Mucosa of descending colon (tissue), 3 donors: Measurements from ENCODE around the gene ZXDC. TPM values are rescaled to one million over a fixed set of nuclear protein-coding genes. Genes with fewer than 3 reads are reported as not detected.

Experiments used
- ATAC-seq: fragments of 200-7000 bp; cut with Tn5 transposase; one replicate; pipeline ENCODE4 v1.9.1; 2020; ENCODE audit warnings: mild to moderate bottlenecking, moderate library complexity
- DNase-seq, 3 donors: peaks; one replicate each; pipeline ENCODE4 v3.0.0-alpha.2; 2020
- H3K36me3 ChIP-seq: fragments of 200-600 bp; one replicate; pipeline ENCODE4 v1.8.0; 2021; ENCODE audit warnings: low read depth, mild to moderate bottlenecking
- H3K4me1 ChIP-seq: fragments of 200-600 bp; one replicate; pipeline ENCODE4 v1.8.0; 2021; ENCODE audit warnings: low read depth, mild to moderate bottlenecking
- H3K4me3 ChIP-seq: fragments of 200-600 bp; one replicate; pipeline ENCODE4 v1.8.0; 2021; ENCODE audit warnings: mild to moderate bottlenecking
- H3K9me3 ChIP-seq: fragments of 200-600 bp; one replicate; pipeline ENCODE4 v1.8.0; 2021; ENCODE audit warnings: mild to moderate bottlenecking
- intact Hi-C, 2 donors: fragments of 100-400 bp; cut with DNase I in 1 of 2; cut with micrococcal nuclease in 1 of 2; formaldehyde crosslinking; loops; one replicate each; pipeline versions ENCODE4 v1.11.0 to v1.11.1; 2022; cut with DNase I, micrococcal nuclease
- total RNA-seq, 3 donors: library from RNA; stranded (reverse); fragmentation: NEBNext Ultra II Directional in 2 of 3; extraction: Animal tissue kit (Norgen Biotek cat#: 25700) in 2 of 3; gene quantifications; one replicate each; pipeline versions ENCODE4 v1.2.1 to v1.2.4, GENCODE V29; 2021 to 2023
- TF ChIP-seq, protein P1 (sequence below): fragments of 200-600 bp; IDR thresholded peaks from one replicate; pipeline ENCODE4 v1.8.0; 2022; ENCODE audit warnings: antibody characterized with exemption, mild to moderate bottlenecking
- donor health status: DM: no; HTN: no; CAD: no; lungs with moderate emphysema.
- donor health status: DM: no; HTN: no; CAD: no.
- donor health status: DM: no; HTN: yes; CAD: no.

ZXDC gene
- total RNA-seq, 3 donors from 2014 or later: 28.7 to 39.4 (median 37.7) TPM

DNA sequence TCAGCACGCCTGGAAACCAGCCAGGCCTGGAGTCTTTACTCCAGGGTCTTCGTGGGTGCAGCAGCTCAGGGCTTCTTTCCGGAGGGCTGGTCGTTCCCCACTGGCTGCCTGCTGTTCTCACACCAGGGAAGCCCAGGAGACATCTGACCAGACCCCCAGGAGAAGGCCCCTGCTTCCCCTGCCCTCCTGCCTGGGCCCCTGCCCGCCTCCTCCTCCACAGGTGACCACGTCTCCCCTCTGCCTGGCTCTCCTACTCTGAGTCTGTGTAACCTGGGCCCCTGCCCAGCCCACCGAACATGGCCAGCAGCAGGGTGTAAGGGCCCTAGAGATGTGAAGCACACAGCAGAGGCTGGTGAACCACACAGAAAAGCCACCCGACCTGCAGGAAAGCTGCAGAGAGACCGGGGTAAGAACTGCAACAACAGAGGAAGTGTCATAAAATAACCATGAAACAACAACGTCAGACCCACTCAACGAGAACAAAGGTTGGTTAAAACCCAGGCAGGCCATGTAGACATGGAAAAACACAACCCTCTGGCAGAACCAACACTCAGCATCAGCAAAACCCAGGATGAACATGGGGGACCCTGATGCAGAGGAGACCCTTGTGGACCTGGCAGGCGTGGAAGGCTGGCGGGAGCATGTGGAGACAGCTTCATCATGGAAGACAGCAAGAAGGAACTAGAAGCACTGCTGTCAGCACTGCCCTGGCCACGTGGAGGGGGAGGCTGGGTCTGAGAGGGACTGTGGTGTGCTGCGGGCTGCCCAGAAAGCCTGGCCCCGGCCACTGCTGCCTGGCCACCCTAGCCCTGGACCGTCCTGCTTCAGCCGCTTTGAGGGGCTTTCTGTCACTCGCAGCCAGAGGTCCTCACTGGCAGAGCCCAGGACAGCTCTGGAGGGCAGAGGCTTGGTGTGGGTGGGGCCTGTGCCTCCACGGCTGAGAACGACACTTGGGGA, 21.5 kb upstream of the ZXDC start:
- H3K36me3 ChIP-seq: no peaks in the 10 kb centered on the region
- ATAC-seq (no peak), DNase-seq (no peak)
- H3K4me3 ChIP-seq: no peak overlapping the region
- H3K9me3 ChIP-seq: no peaks in the 10 kb centered on the region
- intact Hi-C loops: no loop called here
- TF ChIP-seq, protein P1, sequence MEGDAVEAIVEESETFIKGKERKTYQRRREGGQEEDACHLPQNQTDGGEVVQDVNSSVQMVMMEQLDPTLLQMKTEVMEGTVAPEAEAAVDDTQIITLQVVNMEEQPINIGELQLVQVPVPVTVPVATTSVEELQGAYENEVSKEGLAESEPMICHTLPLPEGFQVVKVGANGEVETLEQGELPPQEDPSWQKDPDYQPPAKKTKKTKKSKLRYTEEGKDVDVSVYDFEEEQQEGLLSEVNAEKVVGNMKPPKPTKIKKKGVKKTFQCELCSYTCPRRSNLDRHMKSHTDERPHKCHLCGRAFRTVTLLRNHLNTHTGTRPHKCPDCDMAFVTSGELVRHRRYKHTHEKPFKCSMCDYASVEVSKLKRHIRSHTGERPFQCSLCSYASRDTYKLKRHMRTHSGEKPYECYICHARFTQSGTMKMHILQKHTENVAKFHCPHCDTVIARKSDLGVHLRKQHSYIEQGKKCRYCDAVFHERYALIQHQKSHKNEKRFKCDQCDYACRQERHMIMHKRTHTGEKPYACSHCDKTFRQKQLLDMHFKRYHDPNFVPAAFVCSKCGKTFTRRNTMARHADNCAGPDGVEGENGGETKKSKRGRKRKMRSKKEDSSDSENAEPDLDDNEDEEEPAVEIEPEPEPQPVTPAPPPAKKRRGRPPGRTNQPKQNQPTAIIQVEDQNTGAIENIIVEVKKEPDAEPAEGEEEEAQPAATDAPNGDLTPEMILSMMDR: no peak
- H3K4me1 ChIP-seq: no peaks in the 10 kb centered on the region

DNA sequence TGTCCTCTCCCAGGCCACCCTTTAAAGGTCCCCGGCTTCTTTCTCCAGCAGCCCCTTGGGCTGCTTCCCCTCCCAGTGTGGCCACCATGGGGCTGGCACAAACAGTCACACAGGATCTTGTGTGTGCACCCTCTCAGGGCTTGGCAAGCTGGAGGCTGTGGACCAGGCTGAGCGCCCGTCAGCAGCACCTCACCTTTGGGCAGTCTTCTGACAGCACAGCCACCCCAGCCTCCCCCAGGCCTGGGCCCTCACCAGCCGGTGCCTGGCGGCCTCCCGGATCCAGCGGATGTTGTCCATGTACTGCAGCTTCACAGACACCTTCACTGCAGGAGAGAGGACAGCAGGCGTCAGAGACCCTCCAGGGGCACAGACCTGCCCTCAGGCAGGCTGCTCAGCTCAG, 20.1 kb upstream of the ZXDC start:
- intact Hi-C loops: no loop called here
- H3K4me3 ChIP-seq: no peak overlapping the region
- no peaks in the 10 kb centered on the region for H3K36me3 ChIP-seq
- DNase-seq (no peak), ATAC-seq (no peak)
- H3K9me3 ChIP-seq: no peaks in the 10 kb centered on the region
- TF ChIP-seq, protein P1: no peak
- H3K4me1 ChIP-seq: no peaks in the 10 kb centered on the region

DNA sequence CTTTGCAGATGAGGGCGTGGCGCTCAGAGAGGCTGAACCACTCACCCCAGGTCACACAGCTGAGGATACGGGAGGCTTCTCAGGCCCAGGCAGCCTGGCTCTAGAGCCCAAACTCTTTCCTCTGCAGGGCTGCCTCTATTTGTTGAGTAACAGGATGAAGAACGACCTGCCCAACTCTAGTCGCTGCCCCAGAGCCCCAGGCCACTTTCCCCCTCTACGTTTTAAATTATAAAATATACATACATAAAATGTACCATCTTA, 19.2 kb upstream of the ZXDC start:
- no peak overlapping the region for H3K4me3 ChIP-seq
- TF ChIP-seq, protein P1: no peak
- H3K9me3 ChIP-seq: no peaks in the 10 kb centered on the region
- intact Hi-C loops: no loop called here
- no peak for DNase-seq
- ATAC-seq: no peak
- no peaks in the 10 kb centered on the region for H3K4me1 ChIP-seq
- H3K36me3 ChIP-seq: no peaks in the 10 kb centered on the region

DNA sequence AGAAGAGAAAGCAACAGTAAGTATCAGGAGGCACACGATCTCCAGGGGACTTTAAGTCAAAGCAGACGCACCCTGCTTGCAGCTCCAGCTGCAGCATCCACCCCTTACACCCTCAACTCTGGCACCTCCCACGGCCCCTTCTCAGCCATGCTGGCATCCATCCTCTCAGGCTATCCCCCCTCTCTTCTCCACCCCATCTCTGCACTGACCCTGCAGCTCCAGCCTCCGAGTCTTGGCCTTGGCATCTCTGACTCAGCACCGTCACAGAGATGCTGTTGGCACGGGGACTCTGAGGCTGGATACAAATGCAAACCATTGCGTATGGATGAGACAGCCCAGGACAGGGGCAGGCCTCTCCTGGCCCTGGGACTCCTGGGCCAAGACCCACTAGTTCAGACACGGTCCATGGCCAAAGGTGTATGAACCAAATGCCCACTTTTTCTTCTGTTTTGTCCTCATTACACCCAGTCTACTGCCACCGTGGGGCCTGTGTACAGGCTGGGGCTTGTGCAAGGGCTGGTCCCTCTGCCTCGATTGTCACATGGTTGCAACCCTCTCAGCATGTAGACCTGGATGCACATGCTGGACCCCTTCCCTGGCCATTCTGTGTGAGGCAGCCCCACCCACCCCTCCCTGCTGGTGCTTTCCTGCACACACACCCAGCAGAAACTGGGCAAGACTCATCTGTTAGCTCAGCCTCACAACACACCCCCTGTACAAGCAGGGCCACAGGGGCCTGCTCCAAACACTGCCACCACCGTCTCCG, 18.7 kb upstream of the ZXDC start:
- Histone ChIP-seq H3K4me3 (no peak overlapping the region), H3K4me1 (no peaks in the 10 kb centered on the region), H3K9me3 (no peaks in the 10 kb centered on the region), H3K36me3 (no peaks in the 10 kb centered on the region)
- ATAC-seq (no peak), DNase-seq (no peak)
- TF ChIP-seq, protein P1: no peak
- intact Hi-C loops: no loop called here

DNA sequence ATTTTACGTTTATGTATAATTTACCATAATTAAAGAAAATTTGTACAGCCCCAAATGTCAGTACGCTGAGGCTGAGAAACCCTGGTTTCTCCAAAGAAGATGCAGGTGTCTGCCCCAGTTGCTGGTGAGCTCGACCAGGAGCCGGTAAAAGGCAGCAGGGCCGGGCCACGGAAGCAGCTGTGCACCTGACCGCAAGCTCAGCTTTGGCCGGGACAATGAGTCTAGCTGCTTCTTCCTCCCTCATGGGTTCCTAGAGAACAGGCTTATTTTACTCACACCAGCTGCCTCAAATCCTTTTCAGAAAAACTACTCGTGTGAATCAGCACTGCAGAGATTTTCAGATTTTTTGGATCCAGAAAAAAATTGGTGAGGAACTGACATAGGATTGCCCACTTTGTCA, 18.0 kb upstream of the ZXDC start:
- no peak overlapping the region for H3K4me3 ChIP-seq
- no peak for ATAC-seq

More for the DNA sequence above, 18.0 kb upstream of the ZXDC start:
- H3K36me3 ChIP-seq: no peaks in the 10 kb centered on the region
- H3K9me3 ChIP-seq: no peaks in the 10 kb centered on the region
- no peaks in the 10 kb centered on the region for H3K4me1 ChIP-seq
- DNase-seq: no peak
- intact Hi-C loops: no loop called here
- TF ChIP-seq, protein P1: no peak
